IPS DF 4.7 (cell line): ENCODE measurements around the gene MYBPC1.
A peak's percentile ranks its signal among the peaks of the same experiment; 100 is the strongest.
"Not testable (repeated sequence)": the region's sequence is repeated elsewhere in the genome, so short reads cannot be mapped to it uniquely, and the experiment has no call there.

ENCODE experiments used
- DNase-seq: peaks from one replicate; pipeline ENCODE4 v3.0.0-alpha.2; 2013; ENCODE audit warnings: low spot score; ENCODE audit errors: extremely low read depth

MYBPC1 gene, protein sequence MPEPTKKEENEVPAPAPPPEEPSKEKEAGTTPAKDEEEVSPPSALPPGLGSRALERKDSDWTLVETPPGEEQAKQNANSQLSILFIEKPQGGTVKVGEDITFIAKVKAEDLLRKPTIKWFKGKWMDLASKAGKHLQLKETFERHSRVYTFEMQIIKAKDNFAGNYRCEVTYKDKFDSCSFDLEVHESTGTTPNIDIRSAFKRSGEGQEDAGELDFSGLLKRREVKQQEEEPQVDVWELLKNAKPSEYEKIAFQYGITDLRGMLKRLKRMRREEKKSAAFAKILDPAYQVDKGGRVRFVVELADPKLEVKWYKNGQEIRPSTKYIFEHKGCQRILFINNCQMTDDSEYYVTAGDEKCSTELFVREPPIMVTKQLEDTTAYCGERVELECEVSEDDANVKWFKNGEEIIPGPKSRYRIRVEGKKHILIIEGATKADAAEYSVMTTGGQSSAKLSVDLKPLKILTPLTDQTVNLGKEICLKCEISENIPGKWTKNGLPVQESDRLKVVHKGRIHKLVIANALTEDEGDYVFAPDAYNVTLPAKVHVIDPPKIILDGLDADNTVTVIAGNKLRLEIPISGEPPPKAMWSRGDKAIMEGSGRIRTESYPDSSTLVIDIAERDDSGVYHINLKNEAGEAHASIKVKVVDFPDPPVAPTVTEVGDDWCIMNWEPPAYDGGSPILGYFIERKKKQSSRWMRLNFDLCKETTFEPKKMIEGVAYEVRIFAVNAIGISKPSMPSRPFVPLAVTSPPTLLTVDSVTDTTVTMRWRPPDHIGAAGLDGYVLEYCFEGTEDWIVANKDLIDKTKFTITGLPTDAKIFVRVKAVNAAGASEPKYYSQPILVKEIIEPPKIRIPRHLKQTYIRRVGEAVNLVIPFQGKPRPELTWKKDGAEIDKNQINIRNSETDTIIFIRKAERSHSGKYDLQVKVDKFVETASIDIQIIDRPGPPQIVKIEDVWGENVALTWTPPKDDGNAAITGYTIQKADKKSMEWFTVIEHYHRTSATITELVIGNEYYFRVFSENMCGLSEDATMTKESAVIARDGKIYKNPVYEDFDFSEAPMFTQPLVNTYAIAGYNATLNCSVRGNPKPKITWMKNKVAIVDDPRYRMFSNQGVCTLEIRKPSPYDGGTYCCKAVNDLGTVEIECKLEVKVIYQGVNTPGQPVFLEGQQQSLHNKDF

DNA sequence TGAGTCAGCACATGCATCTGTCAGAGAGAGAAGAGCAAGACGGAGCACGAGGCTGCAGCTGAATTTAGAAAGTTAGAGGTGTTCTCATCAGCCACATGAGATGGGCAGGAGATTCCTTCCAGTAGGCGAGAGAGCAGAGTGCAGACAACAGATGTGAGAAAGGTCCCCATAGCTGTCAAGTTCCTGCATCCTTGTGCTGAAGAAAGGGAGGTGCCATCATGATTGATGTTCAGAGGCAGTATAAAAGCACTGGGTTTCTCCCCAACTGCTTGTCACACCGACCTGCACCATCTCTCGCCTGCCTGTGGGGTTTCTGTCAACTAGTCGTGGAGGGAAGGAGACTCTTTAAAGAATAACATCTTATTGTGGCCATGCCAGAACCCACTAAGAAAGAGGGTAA, at the start of gene MYBPC1:
TSS of gene MYBPC1 (plus strand) at position 272 of the 400 bp plus-strand sequence. CDS start at position 372, 100 bp downstream.
- DNase-seq = no peak

DNA sequence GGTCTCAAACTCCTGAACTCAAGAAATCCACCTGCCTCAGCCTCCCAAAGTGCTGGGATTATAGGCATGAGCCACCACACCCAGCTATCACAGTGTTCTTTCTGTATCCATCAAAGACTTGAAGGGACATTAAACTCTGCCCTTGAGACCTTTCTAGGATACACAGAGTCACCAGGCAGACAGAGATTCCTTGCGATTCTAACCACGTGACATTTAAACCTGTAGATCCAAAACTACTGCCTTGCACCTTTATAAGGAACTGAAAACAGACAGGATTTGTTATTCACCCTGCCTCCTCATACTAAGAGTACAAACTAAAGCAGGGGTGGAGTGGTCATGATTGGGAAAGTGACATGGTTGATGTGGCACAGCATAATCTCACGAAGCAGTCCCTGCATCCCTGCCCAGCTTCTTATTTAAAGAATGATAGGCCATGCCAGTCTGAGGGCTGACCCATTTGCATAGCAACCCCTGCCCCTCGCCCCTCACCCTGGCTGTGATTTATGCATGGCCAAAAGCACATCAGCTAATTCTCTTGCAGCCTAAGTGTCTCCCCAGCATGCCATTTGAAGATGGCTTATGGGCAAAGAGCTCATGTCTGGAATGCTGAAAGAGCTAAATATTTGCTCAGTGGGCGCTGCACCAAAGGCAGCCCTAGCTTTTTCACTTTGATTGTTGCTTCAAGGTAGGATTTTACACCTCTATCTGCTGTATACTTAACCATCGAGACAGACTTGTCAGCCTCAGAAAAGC, 43.2 kb upstream of the MYBPC1 start:
- DNase-seq = no peak

DNA sequence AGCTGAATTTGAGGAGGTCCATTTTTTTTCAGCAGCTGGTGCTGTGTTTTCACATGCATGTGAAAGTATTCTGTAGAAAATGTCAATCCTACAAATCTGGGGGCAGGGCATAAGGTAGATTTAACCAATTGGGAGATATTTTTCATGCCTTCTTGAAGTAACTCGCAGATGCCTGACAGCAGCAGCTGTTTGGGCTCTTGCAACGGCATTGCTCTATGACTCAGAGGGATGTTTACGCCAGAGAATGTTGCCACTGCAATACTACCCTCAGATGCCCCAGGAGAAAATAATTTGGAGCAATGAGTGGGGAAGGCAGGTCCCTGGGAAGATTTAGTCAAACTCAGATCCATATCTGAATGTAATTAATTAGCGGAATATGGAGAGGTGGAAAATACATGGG, 42.5 kb upstream of the MYBPC1 start:
- DNase-seq = no peak

- no peak for DNase-seq
Observed at GRCh38 chr12:101557094-101557493, 37.7 kb upstream of the MYBPC1 start.

- not testable (repeated sequence) for DNase-seq
Observed at GRCh38 chr12:101558726-101559125, 36.0 kb upstream of the MYBPC1 start.

DNA sequence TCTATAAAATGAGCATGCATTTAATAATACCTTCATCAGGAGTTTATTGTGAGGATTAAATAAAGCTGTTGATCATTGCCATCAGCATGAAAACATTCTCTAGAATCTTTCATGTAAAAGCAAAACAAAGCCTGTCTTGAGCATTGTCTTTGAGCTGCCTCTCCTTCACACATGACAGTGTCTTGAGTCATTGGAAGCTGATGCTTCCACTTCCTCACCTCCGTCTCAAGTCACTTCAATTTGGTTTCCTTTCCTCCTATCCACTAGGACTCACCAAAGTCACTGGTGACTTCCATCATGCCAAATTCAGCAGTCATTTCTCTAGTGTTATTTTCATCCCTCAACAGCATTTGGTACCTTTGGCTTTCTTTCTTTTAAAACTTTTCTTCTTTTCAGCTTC, 31.6 kb upstream of the MYBPC1 start:
- DNase-seq = no peak

- DNase-seq = no peak
Observed at GRCh38 chr12:101564912-101565311, 29.9 kb upstream of the MYBPC1 start.

- peak; percentile 87 for DNase-seq
Observed at GRCh38 chr12:101566318-101566717, 28.5 kb upstream of the MYBPC1 start.

- no peak for DNase-seq
Observed at GRCh38 chr12:101567918-101568317, 26.9 kb upstream of the MYBPC1 start.

GRCh38 chr12:101570047-101570446, 24.7 kb upstream of the MYBPC1 start:
- no peak for DNase-seq

GRCh38 chr12:101571105-101571504, 23.7 kb upstream of the MYBPC1 start:
- no peak for DNase-seq

DNA sequence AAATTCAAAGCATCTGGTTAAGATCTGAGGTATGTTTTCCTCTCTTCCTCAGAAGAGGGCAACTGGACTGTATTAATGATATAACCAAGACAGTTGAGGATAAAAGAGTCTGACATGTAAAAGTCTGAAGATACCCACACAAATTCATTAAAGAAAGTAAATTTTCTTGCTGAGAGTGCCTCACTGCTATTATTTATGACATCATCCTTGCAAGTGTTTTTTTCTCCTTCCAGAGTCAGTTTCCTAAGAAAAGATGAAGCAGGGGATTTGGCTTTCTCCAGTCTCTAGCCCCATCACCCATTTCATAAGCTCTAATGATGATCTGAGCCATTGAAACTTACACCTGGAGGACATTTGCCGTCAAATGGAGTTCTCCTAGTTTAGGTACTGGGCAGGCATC, 21.0 kb upstream of the MYBPC1 start:
- no peak for DNase-seq

DNA sequence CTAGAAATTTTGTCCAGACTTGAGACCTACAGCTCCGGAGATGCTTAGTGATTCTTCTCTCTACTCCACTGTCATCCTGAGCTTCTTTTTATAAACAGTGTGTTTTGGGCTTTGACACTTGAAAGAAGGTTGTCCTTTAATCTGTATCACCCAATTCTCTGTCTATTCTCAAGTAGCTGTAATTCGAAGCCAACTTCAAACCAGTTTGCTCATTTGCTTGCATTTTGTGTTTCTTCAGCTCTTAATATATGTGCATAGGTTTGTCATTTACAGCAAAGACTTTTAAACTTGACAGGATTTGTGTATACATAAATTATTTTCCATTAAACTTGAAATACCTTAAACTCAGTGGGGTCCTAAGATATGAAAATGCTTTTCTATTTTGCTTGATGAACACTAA, 16.4 kb upstream of the MYBPC1 start:
- DNase-seq = no peak

DNA sequence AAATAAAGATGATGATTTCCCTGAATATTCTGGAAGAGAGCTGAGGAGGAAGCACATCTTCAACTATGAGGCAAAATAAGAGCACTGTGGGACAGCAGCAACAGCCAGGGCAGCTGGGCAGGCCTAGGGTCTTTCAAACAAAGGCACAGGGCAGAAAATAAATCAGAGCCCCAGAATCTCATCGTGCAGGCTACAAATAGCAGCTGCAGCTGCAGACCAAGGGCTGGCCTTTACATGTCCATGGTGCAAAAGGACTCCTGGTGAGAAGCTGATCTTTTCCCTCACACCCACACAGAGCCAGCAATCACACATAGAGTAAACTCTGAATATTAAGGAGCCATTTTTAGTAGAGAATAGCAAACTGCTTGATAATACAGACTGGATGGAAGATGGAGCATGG, 13.6 kb upstream of the MYBPC1 start:
- no peak for DNase-seq

GRCh38 chr12:101582937-101583336, 11.8 kb upstream of the MYBPC1 start:
- no peak for DNase-seq

- DNase-seq = no peak
Observed at GRCh38 chr12:101590383-101590782, 4.4 kb upstream of the MYBPC1 start.

- DNase-seq = no peak
Observed at GRCh38 chr12:101591781-101592180, 3.0 kb upstream of the MYBPC1 start.

DNA sequence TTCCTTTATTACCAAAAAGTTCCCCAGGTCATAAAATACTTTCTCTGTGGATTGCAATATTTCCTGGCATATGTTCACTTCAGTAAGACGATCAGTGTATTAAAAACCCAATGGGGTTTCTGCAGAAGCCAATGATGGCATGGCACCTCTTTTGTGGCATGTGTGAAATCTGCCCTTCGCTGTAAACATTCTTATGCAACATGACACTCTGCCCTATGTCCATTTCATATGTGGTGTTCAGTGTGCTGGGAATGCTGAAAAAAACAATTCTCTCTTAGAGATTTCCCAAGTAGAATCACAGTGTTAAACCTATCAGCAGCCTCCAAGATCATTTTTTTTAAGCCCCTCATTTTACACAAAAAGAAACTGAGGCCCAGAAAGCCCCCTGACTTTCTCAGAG, 2.3 kb upstream of the MYBPC1 start:
- DNase-seq = no peak

GRCh38 chr12:101592921-101593320, 1.9 kb upstream of the MYBPC1 start:
- no peak for DNase-seq

DNA sequence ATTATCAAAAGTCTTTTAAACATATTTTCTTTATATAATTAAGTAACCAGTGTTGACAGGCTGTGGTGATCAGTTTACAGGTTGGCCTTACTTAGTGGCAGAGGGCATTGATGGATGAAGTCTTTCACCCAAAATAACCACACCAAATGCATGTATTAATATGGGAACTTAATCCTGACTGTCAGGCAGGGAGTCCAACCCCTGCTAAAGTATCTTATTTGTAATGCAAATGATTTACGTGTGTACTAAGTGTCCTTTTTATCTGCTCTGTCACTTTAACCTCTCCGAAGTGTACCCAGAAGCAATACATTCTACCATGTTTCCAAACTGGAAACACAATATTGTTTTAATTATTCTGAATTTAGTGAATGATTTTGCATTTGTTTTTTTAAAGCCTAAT, 1.4 kb downstream of the MYBPC1 start:
- no peak for DNase-seq

DNA sequence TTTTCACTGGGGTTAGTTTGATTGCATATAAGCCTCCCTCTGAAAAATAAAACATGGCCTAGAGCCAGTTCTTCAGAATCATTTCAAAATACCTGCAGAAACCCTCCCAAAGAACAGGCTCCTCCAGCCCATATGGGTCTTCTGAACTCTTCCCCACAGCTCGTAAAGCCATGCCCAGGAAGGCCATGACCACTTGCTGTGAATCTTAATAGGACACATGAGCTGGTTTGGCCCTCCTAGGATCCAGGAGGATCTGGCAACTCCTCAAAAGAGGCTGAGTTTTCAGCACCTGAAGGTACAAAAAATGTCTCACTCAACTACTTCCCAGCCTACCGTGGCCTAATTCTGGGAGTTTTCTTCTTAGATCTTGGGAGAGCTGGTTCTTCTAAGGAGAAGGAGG, 2.4 kb downstream of the MYBPC1 start:
- no peak for DNase-seq
